Adrenal gland (tissue), 12 donors: ENCODE results near the gene UFSP2. TPM values are rescaled to one million over a fixed set of nuclear protein-coding genes. Genes with fewer than 3 reads are reported as not detected.

Experiments used
- DNase-seq, 7 donors: peaks; one replicate each; pipeline ENCODE4 v3.0.0-alpha.2; 2019 to 2020
- H3K27ac ChIP-seq, 5 donors: fragments of 200-600 bp; sonication (generic) in 4 of 5; 1 replicate in 3 of 5; 2 replicates in 2 of 5; pipeline versions ENCODE4 v1.5.1 to v1.8.0; 2016 to 2020; ENCODE audit warnings: mild to moderate bottlenecking in 1 of 5
- H3K27me3 ChIP-seq: fragments of 200-600 bp; 2 replicates; pipeline ENCODE4 v1.8.0; 2021
- H3K36me3 ChIP-seq, 2 donors: fragments of 200-600 bp; replicated peaks in 1 of 2; 1 replicate in 1 of 2; 2 replicates in 1 of 2; pipeline versions ENCODE4 v1.5.1 to v1.8.0; 2018 to 2022
- H3K4me1 ChIP-seq, 2 donors: fragments of 200-600 bp; replicated peaks in 1 of 2; 1 replicate in 1 of 2; 2 replicates in 1 of 2; pipeline versions ENCODE4 v1.5.1 to v1.8.0; 2018 to 2021
- H3K4me3 ChIP-seq, 4 donors: fragments of 200-600 bp; sonication (generic) in 3 of 4; one replicate each; pipeline ENCODE4 v1.5.1; 2016 to 2018
- H3K9me3 ChIP-seq, 3 donors: fragments of 200-600 bp; sonication (generic) in 1 of 3; replicated peaks in 1 of 3; 1 replicate in 2 of 3; 2 replicates in 1 of 3; pipeline versions ENCODE4 v1.5.1 to v1.8.0; 2016 to 2021
- POLR2A ChIP-seq, 2 donors: fragments of 450-650 bp; IDR thresholded peaks; one replicate each; pipeline ENCODE4 v1.6.1; 2017; ENCODE audit warnings: antibody characterized with exemption in 2 of 2, mild to moderate bottlenecking in 2 of 2, moderate library complexity in 1 of 2
- WGBS, 4 donors: extraction: QIAGEN DNeasy Blood & Tissue Kit in 2 of 4; methylation state at CpG; one replicate each; pipeline versions ENCODE4 v1.1.5 to v1.1.7; 2013 to 2017; 5-methylcytosine and 5-hydroxymethylcytosine counted together
- intact Hi-C, 2 donors: fragments of 100-400 bp; cut with DNase I; formaldehyde crosslinking; loops; one replicate each; pipeline versions ENCODE4 v1.14.1 to v1.15.0; 2022 to 2023
- polyA plus RNA-seq, 3 donors: library from polyadenylated mRNA; stranded (reverse); fragments of 200-250 nt in 2 of 3; fragments of 350-450 nt in 1 of 3; fragmentation: Illumina TruSeq in 1 of 3; extraction: RNeasy Lipid Tissue Mini Kit (QIAGEN cat#74804) in 1 of 3; gene quantifications; one replicate each; pipeline ENCODE4 v1.2.3, GENCODE V29; 2013 to 2014
- total RNA-seq, 9 donors: library from RNA; depleted of rRNA in 4 of 9; stranded (reverse); fragments of >200 nt in 4 of 9; fragments of 120-200 nt in 1 of 9; fragmentation: NEBNext Ultra II Directional in 1 of 9; extraction: Animal tissue kit (Norgen Biotek cat#: 25700) in 1 of 9; gene quantifications; one replicate each; pipeline versions ENCODE4 v1.1.0 to v1.2.4, GENCODE V29; 2013 to 2023
- TF ChIP-seq, protein P1 (sequence below), 6 experiments: fragments of 450-650 bp in 4 of 6; fragments of 200-600 bp in 2 of 6; sonication (generic) in 1 of 6; IDR thresholded peaks; 1 replicate in 5 of 6; 2 replicates in 1 of 6; pipeline versions ENCODE4 v1.5.1 to v1.8.0; 2016 to 2021; ENCODE audit warnings: antibody characterized with exemption in 6 of 6, mild to moderate bottlenecking in 2 of 6, moderate library complexity in 1 of 6
- donor health status: healthy with polysubstance abuse.
- donor health status: Bipolar disorder and iron deficiency.
- donor health status: DM: yes; HTN: yes; CAD: no.
- donor health status: DM: no; HTN: no; CAD: no.
- donor health status: DM: no; HTN: no; CAD: no.
- donor health status: DM: yes; HTN: yes; CAD: no.

Gene UFSP2
- total and polyA plus RNA-seq, 12 donors, result 19.7 to 76.4 (median 44.1) TPM

DNA sequence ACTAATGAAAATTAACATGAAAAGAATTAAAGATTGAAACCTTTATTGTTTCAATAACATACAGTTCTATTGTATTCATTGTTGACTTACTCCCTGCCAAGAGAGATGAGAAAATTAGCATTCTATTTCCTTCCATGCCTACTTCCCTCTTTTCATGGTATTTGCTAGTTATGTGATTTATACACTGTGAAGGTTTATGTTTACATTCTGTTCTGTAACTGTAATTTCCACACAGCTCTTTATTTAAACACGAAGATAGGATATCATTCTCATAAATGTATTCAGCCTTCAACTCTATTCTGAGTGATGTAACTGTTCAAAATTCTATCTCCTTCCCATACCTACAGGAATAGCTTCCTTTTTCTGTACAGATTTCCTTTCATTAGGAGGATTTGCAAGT, 39.1 kb upstream of the UFSP2 start:
- Histone ChIP-seq H3K4me3 (no peak overlapping the region), H3K9me3 (no peaks in the 10 kb centered on the region), H3K27ac (no peak overlapping the region), H3K4me1 (no peaks in the 10 kb centered on the region), H3K36me3 (no peaks in the 10 kb centered on the region), H3K27me3 (no peaks in the 10 kb centered on the region)
- intact Hi-C loops, result loop anchor here in 1 of 2 donors (5.0 kb wide), 2 partner anchors 33 to 93 kb away; no protein-coding TSS in a partner anchor
- no peak for TF ChIP-seq POLR2A (IDR thresholded peaks at IDR 0.05)
- TF ChIP-seq, protein P1, sequence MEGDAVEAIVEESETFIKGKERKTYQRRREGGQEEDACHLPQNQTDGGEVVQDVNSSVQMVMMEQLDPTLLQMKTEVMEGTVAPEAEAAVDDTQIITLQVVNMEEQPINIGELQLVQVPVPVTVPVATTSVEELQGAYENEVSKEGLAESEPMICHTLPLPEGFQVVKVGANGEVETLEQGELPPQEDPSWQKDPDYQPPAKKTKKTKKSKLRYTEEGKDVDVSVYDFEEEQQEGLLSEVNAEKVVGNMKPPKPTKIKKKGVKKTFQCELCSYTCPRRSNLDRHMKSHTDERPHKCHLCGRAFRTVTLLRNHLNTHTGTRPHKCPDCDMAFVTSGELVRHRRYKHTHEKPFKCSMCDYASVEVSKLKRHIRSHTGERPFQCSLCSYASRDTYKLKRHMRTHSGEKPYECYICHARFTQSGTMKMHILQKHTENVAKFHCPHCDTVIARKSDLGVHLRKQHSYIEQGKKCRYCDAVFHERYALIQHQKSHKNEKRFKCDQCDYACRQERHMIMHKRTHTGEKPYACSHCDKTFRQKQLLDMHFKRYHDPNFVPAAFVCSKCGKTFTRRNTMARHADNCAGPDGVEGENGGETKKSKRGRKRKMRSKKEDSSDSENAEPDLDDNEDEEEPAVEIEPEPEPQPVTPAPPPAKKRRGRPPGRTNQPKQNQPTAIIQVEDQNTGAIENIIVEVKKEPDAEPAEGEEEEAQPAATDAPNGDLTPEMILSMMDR (IDR thresholded peaks at IDR 0.05), result no peak
- 46 to 56% (median 51%) methylated on average over 1 of the region's 1 CpG for WGBS, 4 donors
- DNase-seq, result no peak

DNA sequence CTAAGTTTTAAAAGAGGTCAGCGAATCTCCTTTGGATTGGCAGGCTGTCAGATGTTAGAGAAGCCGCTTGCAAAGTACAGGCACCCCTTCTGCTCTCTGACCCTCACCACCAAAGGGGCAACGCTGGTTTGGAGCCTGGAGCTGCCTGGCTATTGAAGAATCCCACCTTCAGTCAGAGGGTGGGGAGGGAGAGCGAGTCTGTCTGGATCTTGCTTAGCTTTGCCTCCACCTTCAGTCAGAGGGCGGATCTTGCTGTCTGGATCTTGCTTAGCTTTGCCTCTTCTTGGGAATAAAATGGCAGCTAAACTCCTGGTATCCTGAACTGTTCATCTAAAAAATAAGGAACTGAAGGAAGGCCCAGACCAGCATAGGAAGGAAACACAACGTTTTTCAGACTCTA, 38.4 kb upstream of the UFSP2 start:
- Histone ChIP-seq H3K27ac (no peak overlapping the region), H3K9me3 (no peaks in the 10 kb centered on the region), H3K4me1 (no peaks in the 10 kb centered on the region), H3K4me3 (no peak overlapping the region), H3K36me3 (no peaks in the 10 kb centered on the region), H3K27me3 (no peaks in the 10 kb centered on the region)
- WGBS, 4 donors, result 49 to 74% (median 58%) methylated on average over 4 to 6 of the region's 6 CpGs
- no peak for DNase-seq
- TF ChIP-seq POLR2A (IDR thresholded peaks at IDR 0.05), result no peak
- TF ChIP-seq, protein P1 (IDR thresholded peaks at IDR 0.05), result no peak
- intact Hi-C loops, result loop anchor here in 1 of 2 donors (5.0 kb wide), 1 partner anchor 92 kb away; no protein-coding TSS in a partner anchor

GRCh38 chr4:185463541-185463940, 37.8 kb upstream of the UFSP2 start:
- Histone ChIP-seq H3K27ac (no peak overlapping the region), H3K36me3 (no peaks in the 10 kb centered on the region), H3K9me3 (no peaks in the 10 kb centered on the region), H3K4me1 (no peaks in the 10 kb centered on the region), H3K4me3 (no peak overlapping the region), H3K27me3 (no peaks in the 10 kb centered on the region)
- DNase-seq, result no peak
- 88 to 94% (median 90%) methylated on average over 6 of the region's 6 CpGs for WGBS, 4 donors
- intact Hi-C loops, result loop anchor here in 1 of 2 donors (5.0 kb wide), 1 partner anchor 91 kb away; no protein-coding TSS in a partner anchor
- TF ChIP-seq, protein P1 (IDR thresholded peaks at IDR 0.05), result no peak
- TF ChIP-seq POLR2A (IDR thresholded peaks at IDR 0.05), result no peak

DNA sequence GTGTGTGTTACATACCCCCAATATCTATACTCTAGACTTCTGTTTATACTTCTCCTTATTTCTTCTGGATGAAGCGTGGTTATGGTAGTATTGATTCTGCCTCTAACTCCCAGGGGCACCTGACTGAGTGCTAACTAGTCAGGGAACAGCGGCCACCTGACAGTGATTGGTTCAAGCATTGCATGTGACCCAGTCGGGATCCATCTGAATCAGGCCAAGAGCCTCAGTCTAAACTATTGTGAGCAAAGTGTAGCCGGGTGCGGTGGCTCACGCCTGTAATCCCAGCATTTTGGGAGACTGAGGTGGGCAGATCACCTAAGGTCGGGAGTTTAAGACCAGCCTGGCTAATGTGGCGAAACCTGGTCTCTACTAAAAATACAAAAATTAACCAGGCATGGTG, 35.8 kb upstream of the UFSP2 start:
- no peaks in the 10 kb centered on the region for H3K4me1 ChIP-seq
- TF ChIP-seq, protein P1 (IDR thresholded peaks at IDR 0.05), result no peak
- no peak for TF ChIP-seq POLR2A (IDR thresholded peaks at IDR 0.05)
- H3K9me3 ChIP-seq, result no peaks in the 10 kb centered on the region
- no peaks in the 10 kb centered on the region for H3K36me3 ChIP-seq
- DNase-seq, result no peak
- H3K27me3 ChIP-seq, result no peaks in the 10 kb centered on the region
- H3K4me3 ChIP-seq, result no peak overlapping the region
- WGBS, 4 donors, result 92 to 96% (median 95%) methylated on average over 8 of the region's 8 CpGs
- intact Hi-C loops, result loop anchor here in 1 of 2 donors (5.0 kb wide), 1 partner anchor 89 kb away; no protein-coding TSS in a partner anchor
- H3K27ac ChIP-seq, result no peak overlapping the region
